Measurements from ENCODE around the gene DLG2.

Gene DLG2

GRCh38 chr11:84241343-84242131 is 1385.6 kb downstream of the DLG2 start:
- DNase-seq: no peak

- no peak for DNase-seq
Observed at GRCh38 chr11:84240847-84241246, 1386.3 kb downstream of the DLG2 start.

GRCh38 chr11:84236436-84236835 is 1390.7 kb downstream of the DLG2 start:
- DNase-seq: no peak

- DNase-seq: no peak
Observed at GRCh38 chr11:84234462-84235202, 1392.5 kb downstream of the DLG2 start.

GRCh38 chr11:84234011-84234410 is 1393.1 kb downstream of the DLG2 start:
- no peak for DNase-seq

GRCh38 chr11:84232511-84232910 is 1394.6 kb downstream of the DLG2 start:
- no peak for DNase-seq

GRCh38 chr11:84230402-84230801 is 1396.7 kb downstream of the DLG2 start:
- DNase-seq: no peak

GRCh38 chr11:84227970-84228665 is 1399.0 kb downstream of the DLG2 start:
- DNase-seq: no peak

- no peak for DNase-seq
Observed at GRCh38 chr11:84224042-84224441, 1403.1 kb downstream of the DLG2 start.

- no peak for DNase-seq
Observed at GRCh38 chr11:84218318-84218717, 1408.8 kb downstream of the DLG2 start.

- DNase-seq: no peak
Observed at GRCh38 chr11:84215672-84216071, 1411.5 kb downstream of the DLG2 start.

GRCh38 chr11:84214557-84214956 is 1412.6 kb downstream of the DLG2 start:
- DNase-seq: no peak

- DNase-seq: no peak
Observed at GRCh38 chr11:84212468-84213390, 1414.4 kb downstream of the DLG2 start.

GRCh38 chr11:84211896-84212295 is 1415.2 kb downstream of the DLG2 start:
- no peak for DNase-seq

- no peak for DNase-seq
Observed at GRCh38 chr11:84194696-84195095, 1432.4 kb downstream of the DLG2 start.

GRCh38 chr11:84193706-84194105 is 1433.4 kb downstream of the DLG2 start:
- no peak for DNase-seq

GRCh38 chr11:84188521-84188920 is 1438.6 kb downstream of the DLG2 start:
- no peak for DNase-seq

GRCh38 chr11:84173078-84173477 is 1454.1 kb downstream of the DLG2 start:
- no peak for DNase-seq

- no peak for DNase-seq
Observed at GRCh38 chr11:84165139-84165538, 1462.0 kb downstream of the DLG2 start.

GRCh38 chr11:84164728-84165127 is 1462.4 kb downstream of the DLG2 start:
- no peak for DNase-seq

GRCh38 chr11:84163116-84163515 is 1464.0 kb downstream of the DLG2 start:
- DNase-seq: no peak

GRCh38 chr11:84157639-84158038 is 1469.5 kb downstream of the DLG2 start:
- DNase-seq: no peak

- no peak for DNase-seq
Observed at GRCh38 chr11:84146826-84147225, 1480.3 kb downstream of the DLG2 start.

All from activated gamma-delta T cell treated with Interleukin-2 at 50 U/mL for 16 hours (primary cell).